A673 (cell line): Measurements from ENCODE around the gene LDHD.

Experiments
- EZH2 ChIP-seq: fragments of 200-600 bp; sonication (generic); IDR thresholded peaks from 2 replicates; pipeline ENCODE4 v1.6.1; 2017; ENCODE audit warnings: borderline replicate concordance, low read depth, mild to moderate bottlenecking, mixed read lengths, antibody characterized with exemption, low read length; ENCODE audit not compliant: poor library complexity, severe bottlenecking
- TF ChIP-seq, protein P1 (sequence below): fragments of 300-800, 200-600 bp; sonication (generic); conservative IDR thresholded peaks from 2 replicates; pipeline ENCODE4 v1.5.1; 2017; ENCODE audit warnings: low read depth, mild to moderate bottlenecking, antibody characterized with exemption, low read length, moderate library complexity, mixed read lengths

DNA sequence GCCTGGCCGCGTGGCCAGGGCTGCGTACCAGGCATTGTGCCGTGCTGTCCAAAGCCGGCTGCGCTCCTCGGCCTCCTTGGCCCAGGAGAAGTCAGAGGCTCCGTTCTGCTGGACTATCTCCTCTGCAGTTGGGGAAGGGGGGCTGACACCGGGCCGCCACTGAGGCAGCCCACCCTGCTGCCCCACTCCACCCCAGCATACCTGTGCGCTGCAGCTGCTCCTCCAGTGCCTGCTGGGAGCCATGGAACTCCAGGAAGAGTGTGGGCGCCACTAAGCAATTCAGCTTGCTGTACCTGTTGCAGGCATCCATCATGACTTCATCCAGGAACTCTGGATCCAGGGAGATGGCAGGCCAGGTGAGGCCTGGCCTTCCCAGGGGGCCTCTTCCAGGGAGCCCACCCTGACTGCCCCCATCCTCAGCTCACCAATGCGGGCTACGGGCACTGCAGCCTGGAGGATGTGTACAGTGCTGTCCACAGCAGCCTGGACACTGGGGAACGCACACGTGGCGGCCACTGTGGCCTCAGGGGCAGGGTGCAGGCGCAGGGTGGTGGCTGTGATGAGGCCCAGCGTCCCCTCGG, 2.9 kb downstream of the LDHD start:
- TF ChIP-seq, protein P1, sequence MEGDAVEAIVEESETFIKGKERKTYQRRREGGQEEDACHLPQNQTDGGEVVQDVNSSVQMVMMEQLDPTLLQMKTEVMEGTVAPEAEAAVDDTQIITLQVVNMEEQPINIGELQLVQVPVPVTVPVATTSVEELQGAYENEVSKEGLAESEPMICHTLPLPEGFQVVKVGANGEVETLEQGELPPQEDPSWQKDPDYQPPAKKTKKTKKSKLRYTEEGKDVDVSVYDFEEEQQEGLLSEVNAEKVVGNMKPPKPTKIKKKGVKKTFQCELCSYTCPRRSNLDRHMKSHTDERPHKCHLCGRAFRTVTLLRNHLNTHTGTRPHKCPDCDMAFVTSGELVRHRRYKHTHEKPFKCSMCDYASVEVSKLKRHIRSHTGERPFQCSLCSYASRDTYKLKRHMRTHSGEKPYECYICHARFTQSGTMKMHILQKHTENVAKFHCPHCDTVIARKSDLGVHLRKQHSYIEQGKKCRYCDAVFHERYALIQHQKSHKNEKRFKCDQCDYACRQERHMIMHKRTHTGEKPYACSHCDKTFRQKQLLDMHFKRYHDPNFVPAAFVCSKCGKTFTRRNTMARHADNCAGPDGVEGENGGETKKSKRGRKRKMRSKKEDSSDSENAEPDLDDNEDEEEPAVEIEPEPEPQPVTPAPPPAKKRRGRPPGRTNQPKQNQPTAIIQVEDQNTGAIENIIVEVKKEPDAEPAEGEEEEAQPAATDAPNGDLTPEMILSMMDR: no peak
- TF ChIP-seq EZH2: no peak
